Inferior parietal cortex (tissue), 1 donor: Measurements from ENCODE around the gene EVI5.
A peak's percentile ranks its signal among the peaks of the same experiment; 100 is the strongest.
"Not testable (repeated sequence)": the region's sequence is repeated elsewhere in the genome, so short reads cannot be mapped to it uniquely, and the experiment has no call there.

Experiments
- DNase-seq: peaks from one replicate; pipeline ENCODE4 v3.0.0-alpha.2; 2016; ENCODE audit errors: extremely low spot score

EVI5 gene

DNA sequence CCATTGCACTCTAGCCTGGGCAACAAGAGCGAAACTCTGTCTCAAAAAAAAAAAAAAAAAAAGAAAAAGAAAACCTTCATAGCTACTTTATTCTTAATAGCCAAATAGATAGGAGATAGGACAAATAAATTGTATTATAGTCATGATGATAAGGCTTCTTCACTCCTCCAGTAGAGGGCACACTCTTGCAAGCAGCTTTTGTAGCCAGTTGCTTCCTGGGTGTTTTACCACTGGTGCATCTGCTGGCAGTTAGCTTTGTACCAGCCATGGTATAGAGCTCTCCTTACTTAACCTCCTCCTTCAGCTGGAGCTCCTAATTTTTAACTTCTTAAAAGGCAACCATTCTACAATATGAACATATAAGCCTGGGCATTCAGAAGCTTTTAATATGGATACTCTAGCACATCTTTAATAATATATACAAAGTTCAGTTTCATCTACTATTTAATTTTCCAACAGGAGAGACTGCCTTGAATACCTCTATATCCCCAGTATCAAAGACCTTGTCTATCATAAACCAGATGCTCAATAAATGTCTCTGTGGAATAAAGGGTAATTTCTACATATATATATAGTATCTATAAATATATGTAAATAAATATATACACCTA is 35.8 kb downstream of the EVI5 start:
- DNase-seq, result peak; percentile 69

DNA sequence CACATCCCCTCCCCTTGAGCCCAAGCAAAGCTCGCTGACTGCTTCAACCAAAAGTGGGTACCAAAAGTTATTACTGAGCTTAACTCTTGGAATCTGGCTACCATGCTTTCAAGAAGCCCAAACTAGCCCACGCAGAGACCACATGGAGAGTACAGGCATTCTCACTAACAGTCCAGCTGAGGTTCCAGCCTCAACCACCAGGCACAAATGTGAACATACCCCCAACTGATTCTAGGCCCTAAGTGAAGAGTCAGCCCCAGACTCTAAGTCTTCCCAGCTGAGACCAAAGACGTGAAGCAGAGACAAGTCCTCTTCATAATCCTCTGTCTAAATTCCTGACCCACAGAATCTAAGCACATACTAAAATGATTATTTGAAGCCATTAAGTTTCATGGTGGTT is 36.8 kb downstream of the EVI5 start:
- DNase-seq, result no peak

DNA sequence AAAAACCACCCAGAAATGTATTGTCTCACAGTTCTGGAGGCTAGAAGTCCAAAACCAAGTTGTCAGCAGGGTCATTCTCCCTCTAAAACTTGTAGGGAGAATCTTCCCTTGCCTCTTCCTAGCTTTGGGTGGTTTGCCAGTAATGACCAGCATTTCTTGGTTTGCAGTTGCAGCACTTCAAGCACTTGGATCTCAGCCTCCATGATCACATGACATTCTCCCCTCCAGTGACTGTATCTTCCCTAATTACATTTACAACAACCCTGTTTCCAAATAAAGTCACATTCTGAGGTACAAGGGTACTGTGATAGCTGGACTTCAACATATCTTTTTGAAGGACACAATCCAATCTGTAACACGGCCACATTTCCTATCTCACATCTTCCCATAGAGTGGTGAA is 37.2 kb downstream of the EVI5 start:
- no peak for DNase-seq

DNA sequence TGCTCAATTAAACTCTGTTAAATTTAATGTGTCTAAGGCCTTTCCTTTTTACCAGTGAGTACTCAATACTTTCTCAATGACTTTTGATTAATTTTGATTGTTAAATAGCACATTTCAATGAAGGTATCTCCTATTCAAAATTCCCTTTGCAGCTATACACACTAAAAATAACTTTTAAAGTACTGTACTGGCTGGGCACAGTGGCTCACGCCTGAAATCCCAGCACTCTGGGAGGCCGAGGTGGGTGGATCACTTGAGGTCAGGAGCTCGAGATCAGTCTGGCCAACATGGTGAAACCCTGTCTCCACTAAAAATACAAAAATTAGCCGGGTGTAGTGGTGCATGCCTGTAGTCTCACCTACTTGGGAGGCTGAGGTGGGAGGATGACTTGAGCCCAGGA is 38.7 kb downstream of the EVI5 start:
- DNase-seq, result not testable (repeated sequence)

DNA sequence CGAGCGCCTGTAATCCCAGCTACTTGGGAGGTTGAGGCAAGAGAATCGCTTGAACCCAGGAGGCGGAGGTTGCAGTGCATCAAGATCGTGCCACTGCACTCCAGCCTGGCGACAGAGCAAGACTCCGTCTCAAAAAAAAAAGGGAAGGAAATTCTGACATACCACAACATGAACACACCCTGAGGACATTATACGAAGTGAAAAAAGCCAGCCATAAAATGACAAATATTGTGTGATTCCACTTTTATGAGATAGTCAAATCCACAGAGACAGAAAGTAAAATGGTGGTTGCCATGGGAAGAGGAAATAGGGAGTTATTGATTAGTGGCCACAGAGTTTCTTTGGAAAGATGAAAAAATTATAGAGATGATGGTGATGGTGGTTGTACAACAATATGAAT is 41.7 kb downstream of the EVI5 start:
- DNase-seq, result no peak

DNA sequence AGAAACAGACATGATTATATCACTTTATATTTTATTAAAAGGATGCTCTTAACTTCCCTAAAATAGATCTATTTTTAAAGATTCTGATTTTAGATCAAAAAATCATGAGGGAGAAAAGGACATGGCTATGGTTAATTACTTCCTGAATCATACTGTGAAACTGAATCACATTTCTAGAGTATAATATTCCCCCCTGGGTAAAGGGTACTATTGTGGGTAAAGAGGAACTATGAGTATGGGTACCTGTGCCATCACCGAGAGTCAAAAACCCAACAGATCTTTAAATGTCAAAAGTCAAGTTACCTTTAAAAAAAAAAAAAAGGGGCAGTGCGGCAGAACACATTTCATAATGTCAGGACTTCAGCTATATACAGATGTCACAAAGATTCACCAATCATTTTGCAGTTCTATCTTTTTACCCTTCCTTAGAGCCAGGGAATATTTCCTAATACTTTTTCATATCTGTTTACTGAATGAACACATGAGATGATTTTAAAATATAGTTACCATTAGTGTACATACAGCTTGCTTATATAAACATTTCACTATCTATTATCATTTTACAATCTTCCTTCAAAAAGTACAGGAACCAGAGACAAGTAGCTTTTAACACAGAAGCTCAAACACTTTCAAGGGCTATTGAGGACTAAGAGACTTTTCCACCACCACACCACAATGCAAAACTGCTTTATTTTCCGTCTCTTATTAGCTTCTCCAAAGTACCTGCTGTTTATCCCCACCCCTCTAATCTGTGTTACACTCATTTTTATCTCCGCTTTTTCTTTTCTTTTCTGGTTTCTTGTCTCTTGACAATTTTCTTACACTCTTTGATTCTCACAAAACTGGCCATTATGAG is 45.0 kb downstream of the EVI5 start:
- DNase-seq, result no peak

DNA sequence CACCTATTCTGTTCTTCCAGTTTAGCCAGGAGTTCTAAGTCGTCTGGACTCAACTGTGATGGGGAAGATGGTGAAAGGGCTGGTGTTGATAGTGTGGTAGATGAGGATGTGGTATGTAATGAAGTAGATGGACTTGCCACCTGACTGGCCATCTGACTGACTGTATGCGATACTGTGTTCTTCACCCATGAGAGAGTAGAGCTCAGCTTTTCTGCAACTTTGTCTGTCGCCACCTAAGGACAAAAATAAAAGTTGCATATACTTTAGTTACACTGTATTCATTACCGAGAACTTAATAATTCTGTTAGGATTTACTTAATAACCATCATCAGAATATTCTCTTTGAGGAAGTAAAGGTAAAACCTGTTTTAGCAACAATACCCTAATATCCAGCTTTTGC is 48.5 kb downstream of the EVI5 start:
- no peak for DNase-seq

DNA sequence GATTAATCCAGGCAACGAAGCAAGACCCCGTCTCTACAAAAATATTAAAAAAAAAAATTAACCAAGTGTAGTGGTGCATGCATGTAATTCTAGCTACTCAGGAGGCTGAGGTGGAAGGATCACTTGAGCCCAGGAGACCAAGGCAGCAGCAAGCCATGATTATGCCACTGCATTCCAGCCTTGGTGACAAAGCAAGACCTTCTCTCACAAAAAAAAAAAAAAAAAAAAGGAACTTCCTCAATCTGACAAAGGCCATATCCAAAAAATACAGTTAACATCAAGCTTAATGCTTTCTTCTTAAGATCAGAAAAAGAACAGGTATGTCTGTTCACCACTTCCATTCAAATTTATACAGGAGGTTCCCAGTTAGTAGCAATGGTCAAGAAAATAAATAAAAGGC is 54.4 kb downstream of the EVI5 start:
- no peak for DNase-seq

DNA sequence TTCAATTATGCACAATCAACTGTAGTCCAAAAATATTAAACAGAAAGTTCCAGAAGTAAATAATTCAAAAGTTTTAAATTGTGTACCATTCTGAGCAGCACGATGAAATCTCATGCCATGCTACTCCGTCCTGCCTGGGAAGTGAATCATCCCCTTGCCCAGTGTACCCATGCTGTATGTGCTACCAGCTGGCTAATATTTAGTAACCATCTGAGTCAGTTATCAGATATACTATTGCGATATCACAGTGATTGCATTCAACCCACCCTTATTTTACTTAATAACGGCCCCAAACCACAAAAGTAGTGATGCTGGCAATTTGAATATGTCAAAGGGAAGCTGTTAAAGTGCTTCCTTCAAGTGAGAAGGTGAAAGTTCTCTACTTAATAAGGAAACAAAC is 56.2 kb downstream of the EVI5 start:
- no peak for DNase-seq

DNA sequence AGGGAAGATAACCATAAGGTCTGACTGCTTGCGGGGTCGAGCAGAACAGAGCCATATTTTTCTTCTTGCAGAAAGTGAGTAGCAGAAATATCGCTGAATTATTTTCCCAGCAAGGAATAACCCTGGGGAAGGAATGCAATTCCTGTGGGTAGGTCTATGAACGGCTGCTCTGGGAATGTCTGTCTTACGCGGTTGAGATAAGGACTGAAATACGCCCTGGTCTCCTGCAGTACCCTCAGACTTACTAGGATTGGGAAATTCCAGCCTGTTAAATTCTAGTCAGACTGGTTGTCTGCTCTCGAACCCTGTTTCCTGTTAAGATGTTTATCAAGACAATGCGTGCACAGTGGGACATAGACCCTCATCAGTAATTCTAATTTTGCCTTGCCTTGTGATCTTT is 61.2 kb downstream of the EVI5 start:
- not testable (repeated sequence) for DNase-seq

DNA sequence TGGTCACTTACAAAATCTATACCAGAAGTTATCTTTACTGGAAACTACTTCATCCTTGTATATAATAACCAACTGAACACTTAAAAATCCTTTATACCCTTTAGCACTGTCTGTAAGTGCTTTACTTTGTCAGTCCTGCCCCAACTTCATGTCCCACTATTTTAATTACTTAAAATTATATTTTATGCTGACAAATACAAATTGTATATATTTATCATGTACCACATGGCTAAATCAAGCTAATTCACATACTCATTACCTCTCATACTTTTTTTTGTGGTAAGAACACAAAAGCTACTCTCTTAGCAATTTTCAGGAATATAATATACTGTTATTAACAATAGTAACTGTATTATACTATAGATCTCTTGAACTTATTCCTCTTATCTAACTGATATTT is 63.0 kb downstream of the EVI5 start:
- no peak for DNase-seq

DNA sequence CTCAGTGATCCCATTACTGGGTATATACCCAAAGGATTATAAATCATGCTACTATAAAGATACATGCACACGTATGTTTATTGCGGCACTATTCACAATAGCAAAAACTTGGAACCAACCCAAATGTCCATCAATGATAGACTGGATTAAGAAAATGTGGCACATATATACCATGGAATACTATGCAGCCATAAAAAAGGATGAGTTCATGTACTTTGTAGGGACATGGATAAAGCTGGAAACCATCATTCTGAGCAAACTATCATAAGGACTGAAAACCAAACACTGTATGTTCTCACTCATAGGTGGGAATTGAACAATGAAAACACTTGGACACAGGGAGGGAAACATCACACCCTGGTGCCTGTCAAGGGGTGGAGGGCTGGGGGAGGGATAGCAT is 63.8 kb downstream of the EVI5 start:
- not testable (repeated sequence) for DNase-seq

DNA sequence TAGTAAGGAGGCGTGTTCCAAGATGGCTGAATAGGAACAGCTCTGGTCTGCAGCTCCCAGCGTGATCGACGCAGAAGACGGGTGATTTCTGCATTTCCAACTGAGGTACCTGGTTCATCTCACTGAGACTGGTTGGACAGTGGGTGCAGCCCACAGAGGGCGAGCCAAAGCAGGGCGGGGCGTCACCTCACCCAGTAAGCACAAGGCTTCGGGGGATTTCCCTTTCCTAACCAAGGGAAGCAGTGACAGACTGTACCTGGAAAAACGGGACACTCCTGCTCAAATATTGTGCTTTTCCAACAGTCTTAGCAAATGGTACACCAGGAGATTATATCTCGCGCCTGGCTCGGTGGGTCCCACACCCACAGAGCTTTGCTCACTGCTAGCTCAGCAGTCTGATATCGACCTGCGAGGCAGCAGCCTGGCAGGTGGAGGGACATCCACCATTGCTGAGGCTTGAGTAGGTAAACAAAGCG is 69.4 kb downstream of the EVI5 start:
- not testable (repeated sequence) for DNase-seq

DNA sequence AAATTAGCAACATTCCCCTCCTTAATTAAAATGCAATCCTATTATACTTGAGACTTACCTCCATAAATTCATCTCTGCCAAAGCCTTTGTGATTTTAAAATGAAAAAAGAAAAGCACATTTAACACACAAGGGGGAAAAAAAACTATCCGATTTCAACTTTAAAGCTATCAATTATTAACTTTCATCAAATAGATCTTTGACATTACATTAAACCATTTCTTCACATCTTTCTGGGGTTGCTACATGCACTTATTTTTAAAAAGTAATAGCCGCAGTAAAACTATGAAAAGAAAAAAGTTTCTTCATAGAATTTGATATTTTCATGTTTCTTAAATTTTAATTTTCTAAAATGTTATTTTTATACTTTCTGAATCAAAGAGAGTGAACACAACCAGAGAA is 71.0 kb downstream of the EVI5 start:
- DNase-seq, result no peak

DNA sequence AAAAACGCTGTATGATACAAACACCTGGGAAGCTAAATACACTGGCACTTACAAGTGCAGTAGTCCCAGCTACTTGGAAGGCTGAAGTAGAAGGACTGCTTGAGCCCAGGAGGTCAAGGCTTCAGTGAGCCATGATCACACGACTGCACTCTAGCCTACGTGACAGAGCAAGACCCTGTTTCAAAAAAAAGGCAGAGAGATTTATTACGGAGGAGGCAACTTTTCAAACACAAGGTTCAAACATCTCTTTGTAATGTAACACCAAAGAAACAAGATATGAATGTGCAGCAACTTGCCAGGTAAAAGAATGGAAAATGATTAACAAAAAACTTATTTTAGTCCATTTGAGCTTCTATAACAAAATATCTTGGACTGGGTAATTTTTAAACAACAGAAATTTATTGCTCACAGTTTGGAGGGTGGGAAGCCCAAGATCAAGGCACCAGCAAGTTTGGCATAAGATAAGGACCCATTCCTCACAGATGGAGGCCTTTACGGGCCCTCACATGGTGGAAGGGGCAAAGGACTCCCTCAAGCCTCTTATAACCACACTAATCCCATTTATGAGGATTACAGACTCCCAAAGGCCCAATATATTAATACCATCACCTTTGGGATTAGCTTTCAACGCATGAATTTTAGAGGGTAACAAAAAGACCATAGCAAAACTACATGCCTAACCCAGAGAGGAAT is 73.3 kb downstream of the EVI5 start:
- no peak for DNase-seq

DNA sequence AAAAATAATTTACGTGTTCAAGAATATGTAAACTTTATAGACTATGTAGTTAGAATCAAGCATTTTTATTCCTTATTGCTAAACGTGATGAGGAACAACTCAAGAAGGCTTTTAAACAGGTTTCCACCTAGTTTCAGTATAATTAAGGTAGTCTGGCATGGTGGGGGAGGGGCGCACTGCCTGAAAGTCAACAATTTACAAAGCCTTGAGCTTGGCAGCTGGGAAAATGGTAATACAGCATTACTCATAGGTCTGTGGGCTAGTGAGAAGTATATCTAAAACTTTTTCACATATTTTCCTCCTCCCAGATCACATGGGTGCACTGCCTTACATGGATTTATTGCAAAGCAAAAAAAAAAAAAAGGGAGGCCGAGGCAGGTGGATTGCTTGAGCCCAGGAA is 75.2 kb downstream of the EVI5 start:
- DNase-seq, result no peak

DNA sequence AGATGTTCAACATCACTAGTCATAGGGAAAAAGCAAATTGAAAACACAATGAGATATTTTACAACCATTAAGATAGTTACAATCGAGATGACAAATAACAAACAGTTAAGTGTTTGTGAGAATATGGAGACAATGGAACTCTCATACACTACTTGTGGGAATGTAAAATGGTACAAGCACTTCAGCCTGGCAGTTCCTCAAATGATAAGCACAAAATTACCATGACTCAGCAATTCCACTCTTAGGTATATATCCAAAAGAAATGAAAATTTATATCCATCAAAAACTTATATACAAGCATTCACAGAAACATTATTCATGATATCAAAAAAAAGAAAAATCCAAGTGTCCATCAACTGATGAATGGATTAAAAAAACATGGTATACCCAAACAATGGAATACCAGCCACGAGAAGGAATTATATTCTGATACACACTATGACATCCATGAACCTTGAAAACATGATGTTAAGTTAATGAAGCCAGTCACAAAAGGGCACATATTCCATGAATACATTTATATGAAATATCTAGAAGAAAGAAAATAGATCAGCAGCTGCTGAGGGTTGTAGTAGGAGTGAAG is 76.4 kb downstream of the EVI5 start:
- no peak for DNase-seq

DNA sequence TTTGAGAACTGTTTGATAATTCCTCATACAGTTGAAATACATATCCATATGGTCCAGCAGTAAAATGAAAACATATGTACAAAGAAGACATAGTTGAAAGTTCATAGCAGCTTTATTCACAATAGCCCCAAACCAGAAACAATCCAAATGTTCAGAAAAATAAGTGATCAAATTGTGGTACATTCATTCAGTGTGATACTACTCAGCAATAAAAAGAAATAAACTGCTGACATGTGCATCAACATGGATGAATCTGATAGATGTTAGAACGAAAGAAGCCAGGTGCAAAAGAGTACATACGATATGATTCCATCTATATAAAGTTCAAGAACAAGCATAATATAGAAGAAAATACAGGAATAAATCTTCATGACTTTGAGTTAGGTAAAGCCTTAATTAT is 77.2 kb downstream of the EVI5 start:
- DNase-seq, result no peak

DNA sequence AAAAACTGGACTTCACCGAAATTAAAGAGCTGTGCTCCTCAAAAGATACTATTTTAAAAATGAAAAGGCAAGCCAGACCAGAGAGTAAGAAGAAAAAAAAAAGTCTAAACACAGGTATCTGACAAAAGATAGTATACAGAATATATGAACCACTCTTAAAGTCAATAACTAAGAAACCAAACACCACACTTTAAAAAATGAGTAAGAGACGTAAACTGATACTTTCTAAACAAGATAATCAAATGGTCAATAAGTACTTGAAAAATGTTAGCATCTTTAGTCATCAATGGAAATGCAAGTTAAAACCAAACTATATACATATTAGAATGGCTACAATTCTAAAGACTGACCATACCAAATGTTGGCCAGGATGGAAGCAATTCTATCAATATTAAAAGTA is 77.6 kb downstream of the EVI5 start:
- DNase-seq, result no peak

DNA sequence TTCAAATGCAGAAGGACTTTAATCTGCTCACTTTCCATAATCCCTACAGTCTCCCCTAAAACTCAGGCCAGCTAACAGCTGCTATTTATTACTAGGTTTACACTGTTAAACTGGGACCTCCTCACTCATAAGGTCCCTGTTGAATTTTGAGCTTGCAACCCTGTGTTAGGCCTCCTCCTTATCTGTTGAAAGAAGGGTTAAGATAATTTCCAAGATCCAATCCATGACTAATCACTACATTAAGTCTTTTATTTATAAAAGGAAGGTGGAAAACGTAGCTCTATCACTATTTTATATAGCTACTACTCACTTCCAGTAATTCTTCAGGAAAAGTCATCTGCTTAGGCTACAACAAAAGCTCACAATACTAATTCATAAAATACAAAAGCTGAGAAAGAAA is 79.5 kb downstream of the EVI5 start:
- DNase-seq, result no peak

DNA sequence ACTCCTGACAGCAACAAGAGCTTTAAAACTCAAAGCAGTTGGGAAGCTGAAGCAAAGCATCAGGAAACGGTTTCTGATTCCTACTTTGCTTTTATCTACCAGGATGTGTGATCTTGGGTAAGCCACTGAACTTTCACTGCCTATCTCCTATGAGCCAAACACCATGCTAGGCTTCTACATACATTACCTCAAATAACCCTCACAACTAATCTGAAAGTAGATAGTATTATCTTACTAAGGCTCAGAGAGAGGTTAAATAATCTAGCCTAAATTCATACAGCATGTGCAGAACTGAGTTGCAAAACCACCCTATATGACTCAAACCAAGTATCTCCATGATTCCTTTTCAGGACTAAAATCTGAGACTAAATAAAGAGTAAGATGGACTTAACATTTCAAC is 83.8 kb downstream of the EVI5 start:
- DNase-seq, result no peak

DNA sequence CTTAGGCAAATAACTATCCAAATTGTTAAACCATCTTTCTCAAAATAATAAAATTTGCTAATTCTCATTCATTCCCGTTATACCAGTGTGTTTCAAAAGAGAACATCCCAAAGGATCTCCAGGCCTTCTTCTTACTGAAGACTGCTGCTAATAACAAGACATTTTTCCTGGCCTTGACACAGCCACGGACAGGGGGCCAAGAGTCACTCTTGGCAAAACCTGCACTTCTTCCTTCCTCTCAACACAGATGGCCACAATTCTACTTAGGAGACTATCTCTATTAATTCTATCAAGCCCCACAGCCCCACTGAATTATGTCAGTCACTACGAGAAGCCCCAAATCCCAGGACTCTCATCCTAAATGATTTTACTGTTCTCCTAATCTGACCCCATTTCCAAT is 86.0 kb downstream of the EVI5 start:
- DNase-seq, result no peak

DNA sequence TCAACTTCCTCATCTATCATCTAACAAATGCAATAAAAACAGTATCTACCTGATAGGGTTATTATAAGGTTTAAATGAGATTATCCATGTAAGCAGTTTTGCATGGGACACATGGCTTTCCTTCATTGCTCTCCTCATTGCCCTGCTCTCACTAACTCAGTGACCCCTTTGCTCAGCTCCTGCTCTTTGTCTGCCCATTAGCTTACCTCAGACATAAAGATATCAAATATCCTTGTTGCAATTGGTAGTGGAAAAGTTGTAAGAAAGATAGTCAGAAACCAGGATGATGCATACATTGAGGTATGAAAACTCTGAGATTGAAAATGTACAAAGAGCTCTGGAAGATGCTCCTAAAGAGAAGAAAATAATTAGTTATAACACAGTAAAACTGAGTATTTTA is 89.8 kb downstream of the EVI5 start:
- no peak for DNase-seq
